ENCODE data around the gene RCSD1. TPM values are rescaled to one million over a fixed set of nuclear protein-coding genes. Genes with fewer than 3 reads are reported as not detected.

The RCSD1 gene
- total RNA-seq, 2 donors from 2014 or later, result 4.7 to 5.6 TPM

- DNase-seq, result no peak
- Histone ChIP-seq H3K9me3 (peaks cover 0 to 8% (median 0%) of the 10 kb centered on the region in 3 donors), H3K36me3 (replicated peaks in 1 of 2; ENCODE audit: insufficient read depth in 1 of 2, low read depth in 2 of 2) (no peaks in the 10 kb centered on the region), H3K4me1 (no peaks in the 10 kb centered on the region), H3K27ac (peak overlapping the region in 1 of 4 donors; percentile 30), H3K27me3 (no peaks in the 10 kb centered on the region), H3K4me3 (no peak overlapping the region)
- intact Hi-C loops (cut with DNase I), result no loop called here
- ATAC-seq, result no peak
- WGBS, 2 donors, result 74 to 76% methylated on average over 8 of the region's 8 CpGs
- TF ChIP-seq POLR2A (IDR thresholded peaks at IDR 0.05), result no peak
- TF ChIP-seq CTCF (IDR thresholded peaks at IDR 0.05), result no peak
Measured at GRCh38 chr1:167616521-167616920, 13.5 kb upstream of the RCSD1 start.

- H3K4me3 ChIP-seq, result no peak overlapping the region
- ATAC-seq (peak; percentile 45), DNase-seq (peak in 2 of 4 donors; percentile 10 to 59)
- WGBS, 2 donors, result 31 to 45% methylated on average over 7 to 8 of the region's 8 CpGs
- H3K27me3 ChIP-seq, result no peaks in the 10 kb centered on the region
- no peaks in the 10 kb centered on the region for H3K36me3 ChIP-seq (replicated peaks in 1 of 2; ENCODE audit: insufficient read depth in 1 of 2, low read depth in 2 of 2)
- H3K27ac ChIP-seq, result peak overlapping the region in 2 of 4 donors; percentile 30 to 41
- intact Hi-C loops (cut with DNase I), result no loop called here
- peaks cover 0 to 8% (median 0%) of the 10 kb centered on the region in 3 donors for H3K9me3 ChIP-seq
- no peak for TF ChIP-seq POLR2A (IDR thresholded peaks at IDR 0.05)
- TF ChIP-seq CTCF (IDR thresholded peaks at IDR 0.05), result no peak
- no peaks in the 10 kb centered on the region for H3K4me1 ChIP-seq
Measured at GRCh38 chr1:167617153-167618147, 12.6 kb upstream of the RCSD1 start.

- DNase-seq (no peak), ATAC-seq (no peak)
- Histone ChIP-seq H3K36me3 (replicated peaks in 1 of 2; ENCODE audit: insufficient read depth in 1 of 2, low read depth in 2 of 2) (no peaks in the 10 kb centered on the region), H3K27me3 (no peaks in the 10 kb centered on the region), H3K27ac (no peak overlapping the region), H3K4me1 (no peaks in the 10 kb centered on the region), H3K9me3 (peaks cover 0 to 8% (median 0%) of the 10 kb centered on the region in 3 donors), H3K4me3 (no peak overlapping the region)
- 71% methylated on average over 13 of the region's 13 CpGs for WGBS, 2 donors
- TF ChIP-seq POLR2A (IDR thresholded peaks at IDR 0.05), result no peak
- no peak for TF ChIP-seq CTCF (IDR thresholded peaks at IDR 0.05)
- intact Hi-C loops (cut with DNase I), result no loop called here
Measured at GRCh38 chr1:167618366-167618765, 11.7 kb upstream of the RCSD1 start.

- Histone ChIP-seq H3K9me3 (peaks cover 0 to 8% (median 0%) of the 10 kb centered on the region in 3 donors), H3K4me3 (no peak overlapping the region), H3K27me3 (no peaks in the 10 kb centered on the region), H3K4me1 (no peaks in the 10 kb centered on the region), H3K36me3 (replicated peaks in 1 of 2; ENCODE audit: insufficient read depth in 1 of 2, low read depth in 2 of 2) (no peaks in the 10 kb centered on the region), H3K27ac (no peak overlapping the region)
- DNase-seq (no peak), ATAC-seq (no peak)
- no peak for TF ChIP-seq POLR2A (IDR thresholded peaks at IDR 0.05)
- no peak for TF ChIP-seq CTCF (IDR thresholded peaks at IDR 0.05)
- 70 to 77% methylated on average over 3 of the region's 3 CpGs for WGBS, 2 donors
- intact Hi-C loops (cut with DNase I), result no loop called here
Measured at GRCh38 chr1:167618789-167619188, 11.2 kb upstream of the RCSD1 start.
